Stimulated activated CD8-positive, alpha-beta memory T cell treated with anti-CD3 and anti-CD28 coated beads, Interleukin-7, amount 100 ng/mL, for 1 hour (primary cell): ENCODE results near the gene SRSF6.
"Not testable (repeated sequence)": the region's sequence is repeated elsewhere in the genome, so short reads cannot be mapped to it uniquely, and the experiment has no call there.

Experiments used
- DNase-seq, 2 donors: peaks; one replicate each; pipeline ENCODE4 v3.0.0-alpha.2; 2020; ENCODE audit warnings: low read depth in 2 of 2

Gene SRSF6

DNA sequence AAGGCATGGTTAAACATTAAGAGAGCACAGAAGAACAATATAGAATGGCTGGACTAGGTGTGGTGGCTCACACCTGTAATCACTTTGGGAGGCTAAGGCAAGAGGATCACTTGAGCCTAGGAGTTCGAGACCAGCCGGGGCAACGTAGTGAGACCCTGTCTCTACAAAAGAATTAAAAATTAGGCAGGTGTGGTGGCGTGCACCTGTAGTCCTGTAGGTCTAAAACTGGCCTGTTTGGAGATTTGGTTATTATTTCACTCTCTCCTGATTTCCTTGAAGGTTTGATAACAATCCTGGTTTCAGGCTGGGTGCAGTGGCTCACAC is 15.6 kb downstream of the SRSF6 start:
- no peak for DNase-seq

GRCh38 chr20:43477193-43477592 is 19.5 kb downstream of the SRSF6 start:
- DNase-seq: no peak

- DNase-seq: no peak
These were observed 19.9 kb downstream of the SRSF6 start for GRCh38 chr20:43477619-43478018.

DNA sequence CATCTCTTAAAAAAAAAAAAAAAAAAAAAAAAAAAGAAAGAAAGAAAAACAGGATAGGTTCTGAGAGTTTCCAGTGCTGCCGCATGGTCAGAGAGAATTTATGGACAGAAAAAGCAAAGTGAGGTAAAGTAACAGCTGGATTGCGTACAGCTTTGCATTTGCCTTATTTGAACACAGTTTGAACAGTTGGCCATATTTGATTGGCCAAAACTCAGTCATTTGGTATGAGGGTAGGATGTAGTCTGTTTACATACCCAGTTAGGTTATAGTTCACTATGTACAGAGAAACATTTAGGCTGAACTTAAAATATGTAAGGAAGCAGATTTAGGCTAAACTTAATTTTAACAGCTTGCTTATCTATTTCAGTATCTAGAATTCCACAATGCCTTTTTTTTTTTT is 32.3 kb downstream of the SRSF6 start:
- no peak for DNase-seq

DNA sequence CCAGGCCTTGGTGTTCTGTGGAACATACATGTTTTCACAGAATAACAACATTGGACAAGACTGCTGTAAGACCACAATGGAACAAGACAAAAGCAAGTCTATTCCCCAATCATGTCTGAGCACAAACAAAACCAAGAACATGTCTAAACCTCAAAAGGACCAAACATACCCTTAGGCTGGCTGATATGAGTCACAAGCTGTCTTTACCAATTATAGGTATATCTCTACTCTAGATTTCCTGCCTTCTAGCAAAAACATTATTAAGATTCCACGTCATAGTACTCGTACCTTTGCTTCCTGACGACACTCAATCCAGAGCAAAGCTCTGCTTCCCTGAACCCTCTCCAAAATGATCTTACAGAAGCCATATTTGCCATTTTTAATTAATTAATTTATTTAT is 34.4 kb downstream of the SRSF6 start:
- no peak for DNase-seq

- no peak for DNase-seq
These were observed 37.7 kb downstream of the SRSF6 start for GRCh38 chr20:43495388-43495787.

DNA sequence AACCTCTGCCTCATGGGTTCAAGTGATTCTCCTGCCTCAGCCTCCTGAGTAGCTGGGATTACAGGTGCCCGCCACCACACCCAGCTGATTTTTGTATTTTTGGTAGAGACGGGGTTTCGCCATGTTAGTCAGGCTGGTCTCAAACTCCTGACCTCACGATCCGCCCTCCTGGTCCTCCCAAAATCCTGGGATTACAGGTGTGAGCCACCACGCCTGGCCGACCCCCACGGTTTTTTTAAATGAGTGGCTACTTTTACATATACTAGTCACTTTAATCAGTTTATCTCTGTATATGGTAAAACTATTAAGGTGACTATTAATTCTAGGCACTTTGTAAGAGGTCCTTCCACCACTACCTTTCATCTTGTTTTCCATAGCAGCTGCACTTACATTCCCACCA is 44.3 kb downstream of the SRSF6 start:
- not testable (repeated sequence) for DNase-seq

DNA sequence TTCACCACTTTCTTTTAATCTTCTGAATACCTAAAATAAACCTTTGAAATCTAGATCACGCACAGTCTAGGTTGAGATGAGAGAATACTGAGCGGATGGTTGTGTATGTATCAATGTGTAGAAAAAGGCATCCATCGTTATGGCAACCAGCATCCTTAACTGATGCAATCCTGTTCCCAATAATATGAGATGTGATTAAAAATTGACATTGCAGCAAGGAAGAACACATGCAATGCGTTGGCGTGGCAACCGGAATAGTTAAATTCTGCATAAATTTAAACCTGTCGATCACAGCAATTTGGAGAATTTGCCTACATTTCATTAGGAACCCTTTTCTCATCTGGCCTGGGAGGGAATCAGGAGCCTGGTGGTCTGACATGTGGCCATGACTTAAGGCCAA is 48.5 kb downstream of the SRSF6 start:
- no peak for DNase-seq

DNA sequence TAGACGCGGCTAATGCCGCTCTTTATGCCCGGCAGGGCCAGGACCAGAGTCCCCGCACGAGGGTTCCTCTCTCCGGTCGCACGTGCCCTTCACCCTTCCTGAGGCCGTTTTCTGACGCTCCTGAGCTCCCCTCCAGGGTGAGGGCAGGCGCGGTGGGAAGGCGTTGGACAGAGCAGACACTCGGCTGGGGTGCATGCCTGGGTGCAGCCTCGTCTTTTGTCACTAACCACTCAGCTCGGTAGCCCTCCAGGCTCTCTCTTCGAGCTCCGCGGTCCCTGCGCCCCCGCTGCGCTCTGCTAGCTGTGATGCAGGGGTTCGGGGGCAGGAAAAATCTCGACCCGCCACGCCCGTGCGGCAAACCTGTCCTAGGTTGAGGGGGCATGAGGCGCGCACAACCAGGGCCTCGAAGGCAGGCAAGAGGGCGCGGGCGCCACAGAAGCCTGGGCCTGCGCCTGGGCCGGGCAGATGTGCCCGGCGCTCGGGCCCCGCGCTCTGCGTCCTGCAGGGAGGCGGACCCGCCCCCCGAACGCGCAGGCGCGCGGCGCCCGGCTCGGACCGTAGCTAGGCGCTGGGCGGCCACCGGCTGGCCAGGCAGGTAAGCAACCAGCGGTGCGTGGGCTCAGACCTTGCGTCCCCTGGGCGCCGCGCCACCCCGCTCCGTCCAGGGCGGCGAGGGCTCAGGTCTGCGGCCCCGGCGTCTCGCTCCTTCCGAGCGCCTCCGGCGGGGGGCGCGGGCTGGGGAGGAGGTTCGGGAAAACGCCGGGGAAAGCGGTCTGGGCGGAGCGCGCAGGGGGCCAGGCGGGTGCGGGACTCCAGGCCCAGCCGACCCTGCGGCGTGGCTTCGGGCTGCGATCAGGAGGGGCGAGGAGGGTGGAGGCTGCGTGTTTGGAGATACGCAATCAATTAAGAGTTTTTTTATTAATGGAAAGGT is 49.7 kb downstream of the SRSF6 start, which contains the start of gene L3MBTL1:
Gene L3MBTL1, plus strand, starts transcription at position 548 of the 931 bp plus-strand sequence. CDS start 5,807 bp downstream, outside the sequence.
- no peak for DNase-seq

- DNase-seq: no peak
These were observed 50.4 kb downstream of the SRSF6 start for GRCh38 chr20:43508106-43508505.

DNA sequence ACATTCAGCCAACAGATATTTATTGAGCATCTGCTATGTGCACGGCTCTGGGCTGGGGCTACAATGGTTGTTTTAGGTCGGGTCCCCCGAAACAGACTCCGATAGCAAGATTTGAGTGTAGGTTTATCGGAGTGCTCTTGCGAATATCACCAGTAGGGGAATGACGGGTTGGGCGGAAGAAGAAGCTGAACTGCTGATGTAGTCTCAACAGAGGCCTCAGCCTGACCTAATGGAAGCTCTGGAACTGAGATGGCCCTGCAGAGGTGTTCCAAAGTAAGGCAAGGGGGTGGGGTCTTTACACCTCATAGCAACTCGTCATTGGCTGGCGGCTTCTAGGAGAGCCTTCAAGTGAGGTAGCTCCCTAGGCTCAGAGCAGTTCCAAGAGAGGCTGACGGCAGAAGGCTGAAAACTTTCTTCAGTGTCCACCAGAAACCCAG is 50.9 kb downstream of the SRSF6 start:
- DNase-seq: no peak

- no peak for DNase-seq
These were observed 54.2 kb downstream of the SRSF6 start for GRCh38 chr20:43511879-43512278.

- no peak for DNase-seq
These were observed 55.8 kb downstream of the SRSF6 start for GRCh38 chr20:43513372-43513930.
